ENCODE measurements around the gene THY1.
A peak's percentile ranks its signal among the peaks of the same experiment; 100 is the strongest.

The THY1 gene

DNA sequence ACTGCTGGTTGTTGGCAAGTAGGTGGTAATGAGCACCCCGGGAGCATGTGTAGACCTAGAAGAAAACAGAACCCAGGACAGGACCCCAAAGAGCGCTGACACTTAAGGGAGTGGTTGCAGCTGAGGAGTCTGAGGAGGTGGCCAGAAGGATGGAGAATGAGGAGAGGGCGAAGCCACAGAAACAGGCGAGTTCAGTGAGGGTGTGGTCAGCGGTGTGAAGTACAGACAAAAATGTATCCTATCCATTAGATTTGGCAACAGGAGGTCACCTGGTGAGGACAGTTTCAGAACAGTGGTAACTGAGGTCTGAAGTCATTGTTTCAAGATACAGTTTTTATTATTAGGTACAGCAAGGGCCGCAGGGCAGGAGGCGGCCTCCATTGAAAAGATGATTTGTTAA, 8.6 kb upstream of the THY1 start:
- no peak overlapping the region for H3K4me3 ChIP-seq (ENCODE audit: low read depth, low read length)
- TF ChIP-seq, protein P1, sequence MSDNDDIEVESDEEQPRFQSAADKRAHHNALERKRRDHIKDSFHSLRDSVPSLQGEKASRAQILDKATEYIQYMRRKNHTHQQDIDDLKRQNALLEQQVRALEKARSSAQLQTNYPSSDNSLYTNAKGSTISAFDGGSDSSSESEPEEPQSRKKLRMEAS (IDR thresholded peaks at IDR 0.05; ENCODE audit: low read depth, low read length), result no peak
- TF ChIP-seq MYC (IDR thresholded peaks at IDR 0.05; ENCODE audit: low read depth, low read length), result no peak
- TF ChIP-seq, protein P2, sequence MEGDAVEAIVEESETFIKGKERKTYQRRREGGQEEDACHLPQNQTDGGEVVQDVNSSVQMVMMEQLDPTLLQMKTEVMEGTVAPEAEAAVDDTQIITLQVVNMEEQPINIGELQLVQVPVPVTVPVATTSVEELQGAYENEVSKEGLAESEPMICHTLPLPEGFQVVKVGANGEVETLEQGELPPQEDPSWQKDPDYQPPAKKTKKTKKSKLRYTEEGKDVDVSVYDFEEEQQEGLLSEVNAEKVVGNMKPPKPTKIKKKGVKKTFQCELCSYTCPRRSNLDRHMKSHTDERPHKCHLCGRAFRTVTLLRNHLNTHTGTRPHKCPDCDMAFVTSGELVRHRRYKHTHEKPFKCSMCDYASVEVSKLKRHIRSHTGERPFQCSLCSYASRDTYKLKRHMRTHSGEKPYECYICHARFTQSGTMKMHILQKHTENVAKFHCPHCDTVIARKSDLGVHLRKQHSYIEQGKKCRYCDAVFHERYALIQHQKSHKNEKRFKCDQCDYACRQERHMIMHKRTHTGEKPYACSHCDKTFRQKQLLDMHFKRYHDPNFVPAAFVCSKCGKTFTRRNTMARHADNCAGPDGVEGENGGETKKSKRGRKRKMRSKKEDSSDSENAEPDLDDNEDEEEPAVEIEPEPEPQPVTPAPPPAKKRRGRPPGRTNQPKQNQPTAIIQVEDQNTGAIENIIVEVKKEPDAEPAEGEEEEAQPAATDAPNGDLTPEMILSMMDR (IDR thresholded peaks at IDR 0.05; ENCODE audit: low read depth, low read length), result no peak
- TF ChIP-seq POLR2A (IDR thresholded peaks at IDR 0.05; ENCODE audit: extremely low read depth, insufficient read length), result no peak
- DNase-seq (ENCODE audit: low read depth), result no peak

DNA sequence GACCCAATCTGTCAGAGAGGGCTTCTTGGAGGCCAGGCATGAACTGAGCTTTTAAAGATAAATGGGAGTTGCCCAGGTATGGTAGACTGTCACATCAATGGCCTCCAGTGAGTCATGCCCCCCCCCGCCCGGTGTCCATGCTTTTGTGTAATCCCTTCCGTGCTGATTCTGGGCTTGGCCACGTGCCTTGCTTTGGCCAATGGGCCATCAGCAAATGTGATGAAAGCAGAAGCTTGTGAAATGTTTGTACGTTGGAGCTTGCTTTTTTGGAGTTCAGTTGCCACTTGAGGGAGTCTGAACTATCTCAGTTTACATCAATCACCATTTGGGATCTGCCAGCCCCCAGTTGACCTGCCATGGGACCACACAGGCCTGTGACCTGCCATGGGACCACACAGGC, 4.3 kb upstream of the THY1 start:
- peak; percentile 47 for DNase-seq (ENCODE audit: low read depth)
- no peak overlapping the region for H3K4me3 ChIP-seq (ENCODE audit: low read depth, low read length)
- TF ChIP-seq POLR2A (IDR thresholded peaks at IDR 0.05; ENCODE audit: extremely low read depth, insufficient read length), result no peak
- TF ChIP-seq MYC (IDR thresholded peaks at IDR 0.05; ENCODE audit: low read depth, low read length), result 0 out of 2 replicates have a peak, but pooled peaks have one; percentile 16
- TF ChIP-seq, protein P2 (IDR thresholded peaks at IDR 0.05; ENCODE audit: low read depth, low read length), result no peak
- TF ChIP-seq, protein P1 (IDR thresholded peaks at IDR 0.05; ENCODE audit: low read depth, low read length), result peak; percentile 54

DNA sequence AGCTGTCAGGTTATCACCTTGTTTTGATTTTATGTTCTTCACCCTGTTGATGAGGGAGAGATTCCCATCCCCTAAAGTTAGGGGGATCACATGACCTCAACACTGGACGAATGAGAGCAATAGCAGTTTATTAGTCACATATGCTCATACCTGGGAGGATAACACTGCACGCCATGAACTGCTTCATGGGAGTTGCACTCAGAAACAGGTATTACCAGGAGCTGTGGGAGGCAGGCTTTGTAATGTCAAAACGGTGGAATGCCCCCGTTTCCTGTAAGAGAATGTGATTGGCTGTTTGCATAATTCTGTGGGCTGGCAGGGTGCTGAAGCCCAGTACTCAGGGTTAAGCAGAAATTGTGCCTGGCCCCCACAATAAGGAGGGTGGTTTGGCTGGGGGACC, 3.2 kb upstream of the THY1 start:
- DNase-seq (ENCODE audit: low read depth), result no peak
- TF ChIP-seq MYC (IDR thresholded peaks at IDR 0.05; ENCODE audit: low read depth, low read length) (no peak), POLR2A (IDR thresholded peaks at IDR 0.05; ENCODE audit: extremely low read depth, insufficient read length) (no peak)
- TF ChIP-seq, protein P1 (IDR thresholded peaks at IDR 0.05; ENCODE audit: low read depth, low read length), result no peak
- TF ChIP-seq, protein P2 (IDR thresholded peaks at IDR 0.05; ENCODE audit: low read depth, low read length), result no peak

DNA sequence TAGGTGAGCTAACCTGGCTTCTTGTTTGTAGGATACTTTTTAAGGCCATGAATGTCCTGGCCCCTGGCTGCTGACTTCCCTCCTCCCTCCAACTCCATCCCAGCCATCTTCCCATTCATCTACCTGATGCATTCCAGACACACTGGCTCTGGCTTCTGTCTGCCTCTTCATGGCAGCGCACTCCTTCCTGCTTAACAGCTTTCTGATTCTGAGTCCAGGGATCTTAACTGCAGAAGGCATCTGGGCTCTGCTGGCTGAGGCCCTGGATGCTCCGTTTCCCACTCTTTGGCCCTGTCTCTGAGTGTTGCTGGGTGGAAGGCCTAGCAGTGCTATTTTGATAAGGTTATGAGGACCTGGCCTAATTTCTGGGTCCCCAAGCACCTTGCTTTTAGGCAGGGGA, 1.8 kb upstream of the THY1 start:
- no peak overlapping the region for H3K4me3 ChIP-seq (ENCODE audit: low read depth, low read length)
- TF ChIP-seq MYC (IDR thresholded peaks at IDR 0.05; ENCODE audit: low read depth, low read length), result no peak
- TF ChIP-seq, protein P1 (IDR thresholded peaks at IDR 0.05; ENCODE audit: low read depth, low read length), result no peak
- TF ChIP-seq POLR2A (IDR thresholded peaks at IDR 0.05; ENCODE audit: extremely low read depth, insufficient read length), result no peak
- TF ChIP-seq, protein P2 (IDR thresholded peaks at IDR 0.05; ENCODE audit: low read depth, low read length), result no peak
- DNase-seq (ENCODE audit: low read depth), result no peak

More for the DNA sequence above, 3.2 kb upstream of the THY1 start:
- H3K4me3 ChIP-seq (ENCODE audit: low read depth, low read length), result no peak overlapping the region

DNA sequence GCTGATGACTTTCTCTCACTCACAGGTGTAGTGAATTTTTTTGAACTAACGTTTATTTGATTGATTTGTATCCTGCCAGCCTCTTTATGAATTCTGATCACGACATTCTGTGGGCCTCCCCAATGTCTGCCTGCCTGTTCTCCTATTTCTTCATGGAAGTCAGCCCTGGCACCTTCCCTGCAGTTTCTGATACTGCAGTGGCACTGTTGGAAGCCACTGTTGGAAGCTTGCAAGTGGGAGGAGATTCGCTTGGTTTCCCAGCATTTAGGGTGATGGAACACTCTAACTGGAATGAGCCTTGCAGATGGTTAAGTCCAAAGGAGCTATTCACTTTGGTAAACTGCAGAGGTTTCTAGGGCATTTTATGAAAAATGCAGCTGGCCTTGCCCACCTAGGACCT, 1.3 kb upstream of the THY1 start:
- TF ChIP-seq, protein P1 (IDR thresholded peaks at IDR 0.05; ENCODE audit: low read depth, low read length), result no peak
- TF ChIP-seq, protein P2 (IDR thresholded peaks at IDR 0.05; ENCODE audit: low read depth, low read length), result no peak
- TF ChIP-seq MYC (IDR thresholded peaks at IDR 0.05; ENCODE audit: low read depth, low read length), result no peak
- no peak for TF ChIP-seq POLR2A (IDR thresholded peaks at IDR 0.05; ENCODE audit: extremely low read depth, insufficient read length)
- no peak for DNase-seq (ENCODE audit: low read depth)

More for the DNA sequence above, 1.3 kb upstream of the THY1 start:
- H3K4me3 ChIP-seq (ENCODE audit: low read depth, low read length), result no peak overlapping the region

Measured in NB4 (cell line).